GM21576 (cell line): Measurements from ENCODE around the gene PPP1R3C.

Experiments used
- ATAC-seq: cut with Tn5 transposase; IDR thresholded peaks from one replicate; pipeline ENCODE4 v1.9.1; 2021; ENCODE audit warnings: mild to moderate bottlenecking, moderate library complexity; ENCODE audit not compliant: unreplicated experiment

PPP1R3C gene

GRCh38 chr10:91632671-91633550 lies at the start of gene PPP1R3C:
Gene PPP1R3C, minus strand, starts transcription at chr10:91633071. Its CDS starts 102 bp downstream, at chr10:91632969.
- ATAC-seq: peak; percentile 79

- no peak for ATAC-seq
Observed at GRCh38 chr10:91681361-91682276, 48.7 kb upstream of the PPP1R3C start.

GRCh38 chr10:91680487-91680886 lies 47.6 kb upstream of the PPP1R3C start:
- ATAC-seq: no peak

- ATAC-seq: no peak
Observed at GRCh38 chr10:91679296-91679695, 46.4 kb upstream of the PPP1R3C start.

- ATAC-seq: no peak
Observed at GRCh38 chr10:91677911-91678310, 45.0 kb upstream of the PPP1R3C start.

- ATAC-seq: no peak
Observed at GRCh38 chr10:91672021-91672608, 39.2 kb upstream of the PPP1R3C start.

GRCh38 chr10:91668913-91669312 lies 36.0 kb upstream of the PPP1R3C start:
- ATAC-seq: no peak

- ATAC-seq: no peak
Observed at GRCh38 chr10:91665842-91666241, 33.0 kb upstream of the PPP1R3C start.

GRCh38 chr10:91664426-91664825 lies 31.6 kb upstream of the PPP1R3C start:
- no peak for ATAC-seq

GRCh38 chr10:91662993-91663392 lies 30.1 kb upstream of the PPP1R3C start:
- ATAC-seq: no peak

GRCh38 chr10:91653219-91653870 lies 20.5 kb upstream of the PPP1R3C start:
- ATAC-seq: no peak

GRCh38 chr10:91652364-91652763 lies 19.5 kb upstream of the PPP1R3C start:
- ATAC-seq: no peak

GRCh38 chr10:91643700-91644099 lies 10.8 kb upstream of the PPP1R3C start:
- no peak for ATAC-seq

GRCh38 chr10:91642831-91643692 lies 10.2 kb upstream of the PPP1R3C start:
- no peak for ATAC-seq

GRCh38 chr10:91636892-91637291 lies 4.0 kb upstream of the PPP1R3C start:
- ATAC-seq: no peak

GRCh38 chr10:91635401-91636400 lies 2.8 kb upstream of the PPP1R3C start:
- ATAC-seq: no peak

- ATAC-seq: no peak
Observed at GRCh38 chr10:91634898-91635297, 2.0 kb upstream of the PPP1R3C start.

GRCh38 chr10:91634246-91634645 lies 1.4 kb upstream of the PPP1R3C start:
- ATAC-seq: no peak

- no peak for ATAC-seq
Observed at GRCh38 chr10:91630625-91631024, 2.2 kb downstream of the PPP1R3C start.
